HepG2 (cell line): ENCODE data around the gene TSACC. TPM values are rescaled to one million over a fixed set of nuclear protein-coding genes. Genes with fewer than 3 reads are reported as not detected.

Source experiments
- ATAC-seq: fragments of 200-7000 bp; cut with Tn5 transposase; 3 replicates; pipeline ENCODE4 v1.9.1; 2020; ENCODE audit warnings: mild to moderate bottlenecking, moderate library complexity
- BruUV-seq: library from RNA; stranded (reverse); fragments of 400-500 nt; replicated peaks from 2 replicates; lab custom pipeline; 2021; lab: Mats Ljungman, UMichigan
- CTCF ChIA-PET: fragments of 300-600 bp; formaldehyde crosslinking; extraction: SDS; loops from one replicate; lab custom pipeline; 2021; ENCODE audit warnings: low total read pairs, inconsistent platforms, low intra/inter-chr PET ratio; lab: Yijun Ruan, JAX
- POLR2A ChIA-PET: fragments of 350-600 bp; sonication (Branson Sonifier 250); formaldehyde crosslinking; loops from one replicate; lab custom pipeline; 2020; ENCODE audit warnings: antibody characterized with exemption, inconsistent platforms; lab: Yijun Ruan, JAX
- DNase-seq: peaks from one replicate; pipeline ENCODE4 v3.0.0-alpha.2; 2015; ENCODE audit warnings: low spot score
- FAIRE-seq: peaks from 3 replicates; lab custom pipeline; 2011; peaks lifted over from hg19 to GRCh38; lab: Jason Lieb, UNC
- H2AFZ ChIP-seq: one replicate; pipeline ENCODE4 v1.6.1; 2011; ENCODE audit warnings: low read length, inconsistent platforms
- H3K27ac ChIP-seq: fragments of 300-600 bp; 3 replicates; pipeline ENCODE4 v1.8.0; 2011; ENCODE audit warnings: mixed run types, mild to moderate bottlenecking, mixed read lengths, low read length, inconsistent platforms; ENCODE audit not compliant: insufficient read depth; ENCODE audit errors: extremely low read length
- H3K27me3 ChIP-seq, 2 experiments: fragments of 200-600 bp in 1 of 2; 2 replicates in 1 of 2; 3 replicates in 1 of 2; pipeline versions ENCODE4 v1.6.0 to v1.8.0; 2011; ENCODE audit warnings: low read length in 2 of 2, mild to moderate bottlenecking in 2 of 2, moderate library complexity in 2 of 2, inconsistent platforms in 1 of 2; ENCODE audit not compliant: insufficient read depth in 2 of 2, control insufficient read depth in 1 of 2
- H3K36me3 ChIP-seq, 2 experiments: fragments of 200-600 bp in 1 of 2; replicated peaks in 1 of 2; 2 replicates in 1 of 2; 3 replicates in 1 of 2; pipeline versions ENCODE4 v1.5.1 to v1.8.0; 2011; ENCODE audit warnings: low read length in 2 of 2, inconsistent platforms in 1 of 2; ENCODE audit not compliant: insufficient read depth in 2 of 2, control insufficient read depth in 1 of 2
- H3K4me1 ChIP-seq: 2 replicates; pipeline ENCODE4 v1.5.1; 2012; ENCODE audit warnings: low read length, inconsistent platforms; ENCODE audit not compliant: insufficient read depth
- H3K4me2 ChIP-seq: 2 replicates; pipeline ENCODE4 v1.6.0; 2011; ENCODE audit warnings: low read depth, low read length, inconsistent platforms
- H3K4me3 ChIP-seq, 3 experiments: fragments of 200-600 bp in 1 of 3; sonication (generic), shearing (Covaris generic) in 1 of 3; replicated peaks in 1 of 3; 2 replicates each; pipeline ENCODE4 v1.5.1; 2011 to 2016; ENCODE audit warnings: low read length in 3 of 3, inconsistent platforms in 2 of 3, low read depth in 2 of 3, mild to moderate bottlenecking in 2 of 3, control low read depth in 1 of 3, mixed read lengths in 1 of 3; ENCODE audit not compliant: insufficient read depth in 1 of 3
- H3K79me2 ChIP-seq: one replicate; pipeline ENCODE4 v1.6.1; 2011; ENCODE audit warnings: low read length, inconsistent platforms; ENCODE audit not compliant: insufficient read depth
- H3K9ac ChIP-seq: 2 replicates; pipeline ENCODE4 v1.6.0; 2011; ENCODE audit warnings: mild to moderate bottlenecking, low read depth, low read length, inconsistent platforms; ENCODE audit not compliant: insufficient read depth
- H3K9me3 ChIP-seq: 2 replicates; pipeline ENCODE4 v1.5.1; 2012; ENCODE audit warnings: mild to moderate bottlenecking, low read length
- H4K20me1 ChIP-seq: 2 replicates; pipeline ENCODE4 v1.6.0; 2011; ENCODE audit warnings: inconsistent platforms, mild to moderate bottlenecking, low read length, moderate library complexity; ENCODE audit not compliant: insufficient read depth
- POLR2G ChIP-seq: fragments of 200-400 bp; formaldehyde crosslinking; IDR thresholded peaks from 2 replicates; pipeline ENCODE4 v1.6.1; 2018; ENCODE audit warnings: mild to moderate bottlenecking, low read depth, low read length, moderate library complexity
- SIN3A ChIP-seq: IDR thresholded peaks from 2 replicates; pipeline ENCODE4 v1.6.1; 2011; ENCODE audit warnings: low read depth, mild to moderate bottlenecking, control low read depth, low read length, borderline replicate concordance
- ZNF180 ChIP-seq: sonication (generic); formaldehyde crosslinking; IDR thresholded peaks from 2 replicates; pipeline ENCODE4 v1.4.0; 2020; ENCODE audit warnings: low read depth, missing genetic modification reagents, borderline replicate concordance
- ZNF607 ChIP-seq: sonication (generic); formaldehyde crosslinking; IDR thresholded peaks from 2 replicates; pipeline ENCODE4 v1.5.1; 2020; ENCODE audit warnings: missing genetic modification reagents, mild to moderate bottlenecking, borderline replicate concordance
- ZNF7 ChIP-seq: IDR thresholded peaks from 2 replicates; pipeline ENCODE4 v1.6.1; 2016; ENCODE audit warnings: missing biosample characterization, missing genetic modification reagents
- WGBS: methylation state at CpG from one replicate; pipeline ENCODE4 v1.1.6; 2017; ENCODE audit warnings: low lambda C conversion rate; 5-methylcytosine and 5-hydroxymethylcytosine counted together
- in situ Hi-C: cut with HindIII; loops from 2 replicates; pipeline ENCODE4 v1.10.0; 2017; ENCODE audit warnings: low pct_unique_long_range_greater_than_20kb; ENCODE audit not compliant: extremely low pct_ligation_motif_present
- intact Hi-C: fragments of 100-400 bp; cut with micrococcal nuclease; formaldehyde crosslinking; loops from one replicate; pipeline ENCODE4 v1.10.0; 2022; ENCODE audit not compliant: unreplicated experiment
- polyA plus RNA-seq, 8 experiments: library from polyadenylated mRNA; depleted of rRNA in 3 of 8; stranded (reverse) in 7 of 8; unstranded in 1 of 8; fragments of >200 nt; fragmentation: Illumina TruSeq in 4 of 8; extraction: Trizol in 4 of 8; gene quantifications; 2 replicates each; pipeline versions ENCODE4 v1.2.1 to v1.2.3, GENCODE V29; 2011 to 2016; ENCODE audit warnings: low read depth in 4 of 8, missing spikeins in 1 of 8, mixed read lengths in 1 of 8; ENCODE audit not compliant: insufficient read depth in 1 of 8
- total RNA-seq, 5 experiments: library from RNA; depleted of rRNA; stranded (reverse); fragments of >200 nt; fragmentation: Illumina TruSeq; extraction: Trizol; gene quantifications; 2 replicates each; pipeline ENCODE4 v1.2.3, GENCODE V29; 2016; ENCODE audit warnings: low read depth in 1 of 5
- TF ChIP-seq, protein P1 (sequence below): sonication (generic); formaldehyde crosslinking; IDR thresholded peaks from 2 replicates; pipeline ENCODE4 v1.4.0; 2020; ENCODE audit warnings: low read depth, mild to moderate bottlenecking, missing genetic modification reagents
- TF ChIP-seq, protein P2 (sequence below): IDR thresholded peaks from 2 replicates; pipeline ENCODE4 v1.6.1; 2016; ENCODE audit warnings: missing genetic modification reagents, missing compliant biosample characterization
- TF ChIP-seq, protein P3 (sequence below): IDR thresholded peaks from 2 replicates; pipeline ENCODE4 v1.6.1; 2016

TSACC gene
- total and polyA plus RNA-seq, 2 of the 13 experiments (the other 11 are each of a cell fraction or from before 2014, with no cell fraction given) = 1.5 to 2.6 TPM

GRCh38 chr1:156378557-156378956 is 40.2 kb downstream of the TSACC start:
- WGBS = 91% methylated on average over 3 of the region's 6 CpGs
- POLR2A ChIA-PET = interaction anchor here (1.0 to 12.6 kb wide), 3 partner anchors 9 to 17 kb away, joined by 4 to 189 read pairs (median 4); partner anchors contain the start of gene RHBG
- Histone ChIP-seq H3K9ac (no peak overlapping the region), H3K4me1 (peaks cover 68% of the 10 kb centered on the region), H2AFZ (no peak overlapping the region), H3K36me3 (peaks cover 27 to 60% of the 10 kb centered on the region in 2 experiments), H4K20me1 (peaks cover 7% of the 10 kb centered on the region), H3K9me3 (no peaks in the 10 kb centered on the region), H3K79me2 (peaks cover 12% of the 10 kb centered on the region), H3K27me3 (no peaks in the 10 kb centered on the region), H3K4me3 (no peak overlapping the region), H3K27ac (peak overlapping the region; percentile 26), H3K4me2 (no peak overlapping the region)
- ATAC-seq = no peak
- no peak for FAIRE-seq
- in situ Hi-C loops = no loop called here
- CTCF ChIA-PET = no interaction called here
- TF ChIP-seq, protein P1, sequence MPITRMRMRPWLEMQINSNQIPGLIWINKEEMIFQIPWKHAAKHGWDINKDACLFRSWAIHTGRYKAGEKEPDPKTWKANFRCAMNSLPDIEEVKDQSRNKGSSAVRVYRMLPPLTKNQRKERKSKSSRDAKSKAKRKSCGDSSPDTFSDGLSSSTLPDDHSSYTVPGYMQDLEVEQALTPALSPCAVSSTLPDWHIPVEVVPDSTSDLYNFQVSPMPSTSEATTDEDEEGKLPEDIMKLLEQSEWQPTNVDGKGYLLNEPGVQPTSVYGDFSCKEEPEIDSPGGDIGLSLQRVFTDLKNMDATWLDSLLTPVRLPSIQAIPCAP (CRISPR knock-in tag) = no peak
- TF ChIP-seq ZNF180 (CRISPR knock-in tag) (no peak), ZNF7 (CRISPR knock-in tag) (peak; percentile 59), SIN3A (no peak), ZNF607 (CRISPR knock-in tag) (no peak), POLR2G (0 out of 2 replicates have a peak, but pooled peaks have one; percentile 7)
- TF ChIP-seq, protein P2, sequence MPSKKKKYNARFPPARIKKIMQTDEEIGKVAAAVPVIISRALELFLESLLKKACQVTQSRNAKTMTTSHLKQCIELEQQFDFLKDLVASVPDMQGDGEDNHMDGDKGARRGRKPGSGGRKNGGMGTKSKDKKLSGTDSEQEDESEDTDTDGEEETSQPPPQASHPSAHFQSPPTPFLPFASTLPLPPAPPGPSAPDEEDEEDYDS (CRISPR knock-in tag) = no peak
- TF ChIP-seq, protein P3, sequence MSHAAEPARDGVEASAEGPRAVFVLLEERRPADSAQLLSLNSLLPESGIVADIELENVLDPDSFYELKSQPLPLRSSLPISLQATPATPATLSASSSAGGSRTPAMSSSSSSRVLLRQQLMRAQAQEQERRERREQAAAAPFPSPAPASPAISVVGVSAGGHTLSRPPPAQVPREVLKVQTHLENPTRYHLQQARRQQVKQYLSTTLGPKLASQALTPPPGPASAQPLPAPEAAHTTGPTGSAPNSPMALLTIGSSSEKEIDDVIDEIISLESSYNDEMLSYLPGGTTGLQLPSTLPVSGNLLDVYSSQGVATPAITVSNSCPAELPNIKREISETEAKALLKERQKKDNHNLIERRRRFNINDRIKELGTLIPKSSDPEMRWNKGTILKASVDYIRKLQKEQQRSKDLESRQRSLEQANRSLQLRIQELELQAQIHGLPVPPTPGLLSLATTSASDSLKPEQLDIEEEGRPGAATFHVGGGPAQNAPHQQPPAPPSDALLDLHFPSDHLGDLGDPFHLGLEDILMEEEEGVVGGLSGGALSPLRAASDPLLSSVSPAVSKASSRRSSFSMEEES (CRISPR knock-in tag) = no peak
- intact Hi-C loops = no loop called here
- no TSS peak for BruUV-seq
- DNase-seq = no peak
